Lung (tissue), 12 donors: ENCODE data around the gene TRAF3IP3. TPM values are rescaled to one million over a fixed set of nuclear protein-coding genes. Genes with fewer than 3 reads are reported as not detected.
"Not testable (repeated sequence)": the region's sequence is repeated elsewhere in the genome, so short reads cannot be mapped to it uniquely, and the experiment has no call there.

Experiments used
- ATAC-seq: fragments of 200-7000 bp; cut with Tn5 transposase; one replicate; pipeline ENCODE4 v1.9.1; 2020; ENCODE audit warnings: moderate number of reproducible peaks; ENCODE audit not compliant: insufficient read depth, low FRiP score
- DNase-seq, 3 donors: peaks; one replicate each; pipeline ENCODE4 v3.0.0-alpha.2; 2013 to 2017
- H3K27ac ChIP-seq, 2 donors: one replicate each; pipeline ENCODE4 v1.5.1; 2013; ENCODE audit warnings: mild to moderate bottlenecking in 2 of 2, moderate library complexity in 2 of 2, control low read depth in 1 of 2, inconsistent platforms in 1 of 2, low read depth in 1 of 2, low read length in 1 of 2
- H3K27me3 ChIP-seq, 3 donors: one replicate each; pipeline ENCODE4 v1.5.1; 2013; ENCODE audit warnings: low read length in 2 of 3; ENCODE audit not compliant: control insufficient read depth in 3 of 3, insufficient read depth in 3 of 3
- H3K36me3 ChIP-seq, 4 donors: one replicate each; pipeline ENCODE4 v1.5.1; 2013; ENCODE audit warnings: low read length in 4 of 4, mild to moderate bottlenecking in 1 of 4, moderate library complexity in 1 of 4; ENCODE audit not compliant: control insufficient read depth in 4 of 4, insufficient read depth in 4 of 4
- H3K4me1 ChIP-seq, 5 donors: one replicate each; pipeline ENCODE4 v1.5.1; 2013; ENCODE audit warnings: low read length in 5 of 5, mild to moderate bottlenecking in 2 of 5, moderate library complexity in 1 of 5; ENCODE audit not compliant: control insufficient read depth in 5 of 5, insufficient read depth in 5 of 5
- H3K4me3 ChIP-seq: one replicate; pipeline ENCODE4 v1.5.1; 2013; ENCODE audit warnings: mild to moderate bottlenecking, control low read depth, moderate library complexity
- H3K9ac ChIP-seq, 2 donors: one replicate each; pipeline ENCODE4 v1.5.1; 2013; ENCODE audit warnings: low read length in 2 of 2, control low read depth in 1 of 2; ENCODE audit not compliant: insufficient read depth in 1 of 2
- H3K9me3 ChIP-seq, 4 donors: one replicate each; pipeline ENCODE4 v1.5.1; 2013; ENCODE audit warnings: low read length in 3 of 4, mild to moderate bottlenecking in 1 of 4, moderate library complexity in 1 of 4; ENCODE audit not compliant: control insufficient read depth in 4 of 4, insufficient read depth in 3 of 4
- CTCF ChIP-seq: IDR thresholded peaks from 2 replicates; pipeline ENCODE4 v1.5.1; 2012; ENCODE audit warnings: mild to moderate bottlenecking; ENCODE audit errors: control extremely low read depth, extremely low read depth
- WGBS, 2 donors: extraction: QIAGEN DNeasy Blood & Tissue Kit; methylation state at CpG; one replicate each; pipeline ENCODE4 v1.1.7; 2013; 5-methylcytosine and 5-hydroxymethylcytosine counted together
- polyA plus RNA-seq, 2 donors: library from polyadenylated mRNA; stranded (reverse); fragments of 200-250 nt; gene quantifications; one replicate each; pipeline ENCODE4 v1.2.1, GENCODE V29; 2013
- total RNA-seq, 2 donors: library from RNA; depleted of rRNA in 1 of 2; stranded (reverse); fragments of >200 nt in 1 of 2; gene quantifications; one replicate each; pipeline ENCODE4 v1.2.1, GENCODE V29; 2014 to 2021
- donor health status: control.
- donor health status: control.
- donor health status: Bipolar disorder and iron deficiency.
- donor health status: healthy.
- donor health status: DM: yes; HTN: yes; CAD: no.

TRAF3IP3 gene
- total and polyA plus RNA-seq, 4 donors, result 6.0 to 15.7 (median 7.6) TPM

- H3K27me3 ChIP-seq, result peaks cover 0 to 3% (median 0%) of the 10 kb centered on the region in 3 donors
- peaks cover 0 to 2% (median 0%) of the 10 kb centered on the region in 4 donors for H3K36me3 ChIP-seq
- ATAC-seq (no peak), DNase-seq (no peak)
- H3K4me1 ChIP-seq, result peaks cover 0 to 11% (median 3%) of the 10 kb centered on the region in 5 donors
- H3K9ac ChIP-seq, result no peak overlapping the region
- no peak for TF ChIP-seq CTCF
- 0 to 53% methylated on average over 1 of the region's 1 CpG for WGBS, 2 donors
- H3K4me3 ChIP-seq, result no peak overlapping the region
- H3K27ac ChIP-seq, result no peak overlapping the region
- H3K9me3 ChIP-seq, result no peaks in the 10 kb centered on the region
Observed at GRCh38 chr1:209791920-209792319, 36.1 kb downstream of the TRAF3IP3 start.

GRCh38 chr1:209793711-209794110, 37.9 kb downstream of the TRAF3IP3 start:
- H3K4me1 ChIP-seq, ATAC-seq, H3K4me3 ChIP-seq, H3K36me3 ChIP-seq, H3K9ac ChIP-seq, H3K9me3 ChIP-seq, H3K27me3 ChIP-seq, H3K27ac ChIP-seq, DNase-seq: not testable (repeated sequence)
- 90 to 92% methylated on average over 3 of the region's 3 CpGs for WGBS, 2 donors

GRCh38 chr1:209797978-209798639, 42.3 kb downstream of the TRAF3IP3 start:
- peaks cover 0 to 14% (median 0%) of the 10 kb centered on the region in 5 donors for H3K4me1 ChIP-seq

More at GRCh38 chr1:209797978-209798639, 42.3 kb downstream of the TRAF3IP3 start:
- TF ChIP-seq CTCF, result no peak
- Histone ChIP-seq H3K36me3 (peaks cover 0 to 2% (median 0%) of the 10 kb centered on the region in 4 donors), H3K9me3 (no peaks in the 10 kb centered on the region), H3K27me3 (peaks cover 2 to 8% (median 2%) of the 10 kb centered on the region in 3 donors), H3K27ac (no peak overlapping the region), H3K4me3 (no peak overlapping the region), H3K9ac (no peak overlapping the region)
- DNase-seq, result no peak
- 76 to 85% methylated on average over 9 of the region's 9 CpGs for WGBS, 2 donors
- ATAC-seq, result no peak
